ENCODE data around the gene THAP7. TPM values are rescaled to one million over a fixed set of nuclear protein-coding genes. Genes with fewer than 3 reads are reported as not detected.

THAP7 gene
- total RNA-seq, 1 experiment from 2014 or later: 29.1 TPM

DNA sequence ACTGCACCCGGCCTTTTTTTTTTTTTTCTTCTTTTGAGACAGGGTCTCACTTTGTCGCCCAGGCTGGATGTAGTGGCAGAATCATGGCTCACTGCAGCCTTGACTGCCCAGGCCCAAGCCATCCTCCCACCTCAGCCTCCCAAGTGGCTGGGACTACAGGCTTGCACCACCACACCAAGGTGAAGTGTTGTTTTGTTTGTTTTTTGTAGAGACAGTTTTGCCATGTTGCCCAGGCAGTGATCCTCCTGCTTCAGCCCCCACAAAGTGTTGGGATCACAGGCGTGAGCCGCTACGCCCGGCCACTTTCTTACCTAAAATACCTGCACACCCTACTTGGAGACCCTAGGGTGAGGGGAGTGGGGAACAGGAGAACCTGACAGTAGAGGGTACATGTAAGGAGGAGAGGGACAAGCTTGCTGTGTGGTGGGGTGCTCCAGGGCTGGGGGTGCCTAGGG is 39.4 kb downstream of the THAP7 start:
- intact Hi-C loops (cut with micrococcal nuclease; ENCODE audit: unreplicated experiment): no loop called here
- CTCF ChIA-PET: interaction anchor here (1.8 kb wide), 1 partner anchor 10 kb away, joined by 3 read pairs; no protein-coding TSS in a partner anchor

DNA sequence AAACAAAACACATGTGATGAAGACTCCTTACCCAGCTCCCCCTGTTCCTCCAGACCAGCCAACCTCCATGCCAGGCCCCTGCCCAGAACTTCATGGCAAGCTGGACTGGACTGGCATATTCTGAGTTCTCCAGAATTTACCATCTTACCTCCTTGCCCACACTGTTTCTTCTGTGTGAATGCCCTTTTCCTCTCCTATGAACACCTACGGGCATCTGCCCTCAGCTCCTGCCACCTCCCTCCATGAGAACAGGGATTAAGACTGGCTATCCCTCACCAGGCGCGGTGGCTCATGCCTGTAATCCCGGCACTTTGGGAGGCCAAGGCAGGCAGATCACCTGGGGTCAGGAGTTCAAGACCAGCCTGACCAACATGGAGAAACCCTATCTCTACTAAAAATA is 41.3 kb downstream of the THAP7 start:
- H3K27ac Mint-ChIP-seq (ENCODE audit: unreplicated experiment): no peak overlapping the region
- H3K4me1 Mint-ChIP-seq (ENCODE audit: low read depth, unreplicated experiment): no peaks in the 10 kb centered on the region
- H3K4me3 ChIP-seq (ENCODE audit: low read depth, low read length): no peak overlapping the region
- no TSS peak for BruUV-seq (replicated peaks)
- no peaks in the 10 kb centered on the region for H3K27me3 ChIP-seq (replicated peaks; ENCODE audit: control insufficient read depth, insufficient read depth, low read length)
- no peak overlapping the region for H3K4me3 Mint-ChIP-seq (ENCODE audit: unreplicated experiment)
- no peaks in the 10 kb centered on the region for H3K9me3 ChIP-seq
- peaks cover 17% of the 10 kb centered on the region for H3K4me1 ChIP-seq
- no peaks in the 10 kb centered on the region for H3K27me3 Mint-ChIP-seq (ENCODE audit: insufficient read depth, unreplicated experiment)
- H3K36me3 Mint-ChIP-seq (ENCODE audit: insufficient read depth, unreplicated experiment): peaks cover 24% of the 10 kb centered on the region
- ChIA-PET POLR2A (no interaction called here), CTCF (interaction anchor here (1.8 kb wide), 1 partner anchor 8 kb away, joined by 3 read pairs; no protein-coding TSS in a partner anchor)
- TF ChIP-seq, protein P1, sequence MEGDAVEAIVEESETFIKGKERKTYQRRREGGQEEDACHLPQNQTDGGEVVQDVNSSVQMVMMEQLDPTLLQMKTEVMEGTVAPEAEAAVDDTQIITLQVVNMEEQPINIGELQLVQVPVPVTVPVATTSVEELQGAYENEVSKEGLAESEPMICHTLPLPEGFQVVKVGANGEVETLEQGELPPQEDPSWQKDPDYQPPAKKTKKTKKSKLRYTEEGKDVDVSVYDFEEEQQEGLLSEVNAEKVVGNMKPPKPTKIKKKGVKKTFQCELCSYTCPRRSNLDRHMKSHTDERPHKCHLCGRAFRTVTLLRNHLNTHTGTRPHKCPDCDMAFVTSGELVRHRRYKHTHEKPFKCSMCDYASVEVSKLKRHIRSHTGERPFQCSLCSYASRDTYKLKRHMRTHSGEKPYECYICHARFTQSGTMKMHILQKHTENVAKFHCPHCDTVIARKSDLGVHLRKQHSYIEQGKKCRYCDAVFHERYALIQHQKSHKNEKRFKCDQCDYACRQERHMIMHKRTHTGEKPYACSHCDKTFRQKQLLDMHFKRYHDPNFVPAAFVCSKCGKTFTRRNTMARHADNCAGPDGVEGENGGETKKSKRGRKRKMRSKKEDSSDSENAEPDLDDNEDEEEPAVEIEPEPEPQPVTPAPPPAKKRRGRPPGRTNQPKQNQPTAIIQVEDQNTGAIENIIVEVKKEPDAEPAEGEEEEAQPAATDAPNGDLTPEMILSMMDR (IDR thresholded peaks at IDR 0.05; ENCODE audit: insufficient read depth in 1 of 2, low read depth in 1 of 2, low read length in 1 of 2, severe bottlenecking in 1 of 2, unreplicated experiment in 1 of 2): no peak
- H3K36me3 ChIP-seq (ENCODE audit: control insufficient read depth, insufficient read depth, low read length): no peaks in the 10 kb centered on the region
- intact Hi-C loops (cut with micrococcal nuclease; ENCODE audit: unreplicated experiment): no loop called here
- no peaks in the 10 kb centered on the region for H3K9me3 Mint-ChIP-seq (ENCODE audit: unreplicated experiment)
- no peak for DNase-seq

More for the DNA sequence above, 39.4 kb downstream of the THAP7 start:
- POLR2A ChIA-PET: interaction anchor here (0.7 kb wide), 1 partner anchor 20 kb away, joined by 11 read pairs; no protein-coding TSS in a partner anchor
- no peak overlapping the region for H3K4me3 Mint-ChIP-seq (ENCODE audit: unreplicated experiment)
- no peak for DNase-seq
- H3K27me3 Mint-ChIP-seq (ENCODE audit: insufficient read depth, unreplicated experiment): no peaks in the 10 kb centered on the region
- Histone ChIP-seq H3K4me1 (0 out of 2 replicates have a peak, but pooled peaks cover 5% of the 10 kb centered on the region), H3K9me3 (no peaks in the 10 kb centered on the region), H3K27me3 (replicated peaks; ENCODE audit: control insufficient read depth, insufficient read depth, low read length) (no peaks in the 10 kb centered on the region), H3K4me3 (ENCODE audit: low read depth, low read length) (no peak overlapping the region), H3K36me3 (ENCODE audit: control insufficient read depth, insufficient read depth, low read length) (no peaks in the 10 kb centered on the region)
- BruUV-seq (replicated peaks): no TSS peak
- TF ChIP-seq, protein P1 (IDR thresholded peaks at IDR 0.05; ENCODE audit: insufficient read depth in 1 of 2, low read depth in 1 of 2, low read length in 1 of 2, severe bottlenecking in 1 of 2, unreplicated experiment in 1 of 2): no peak
- H3K36me3 Mint-ChIP-seq (ENCODE audit: insufficient read depth, unreplicated experiment): peaks cover 8% of the 10 kb centered on the region
- H3K27ac Mint-ChIP-seq (ENCODE audit: unreplicated experiment): no peak overlapping the region
- H3K9me3 Mint-ChIP-seq (ENCODE audit: unreplicated experiment): no peaks in the 10 kb centered on the region
- H3K4me1 Mint-ChIP-seq (ENCODE audit: low read depth, unreplicated experiment): no peaks in the 10 kb centered on the region

DNA sequence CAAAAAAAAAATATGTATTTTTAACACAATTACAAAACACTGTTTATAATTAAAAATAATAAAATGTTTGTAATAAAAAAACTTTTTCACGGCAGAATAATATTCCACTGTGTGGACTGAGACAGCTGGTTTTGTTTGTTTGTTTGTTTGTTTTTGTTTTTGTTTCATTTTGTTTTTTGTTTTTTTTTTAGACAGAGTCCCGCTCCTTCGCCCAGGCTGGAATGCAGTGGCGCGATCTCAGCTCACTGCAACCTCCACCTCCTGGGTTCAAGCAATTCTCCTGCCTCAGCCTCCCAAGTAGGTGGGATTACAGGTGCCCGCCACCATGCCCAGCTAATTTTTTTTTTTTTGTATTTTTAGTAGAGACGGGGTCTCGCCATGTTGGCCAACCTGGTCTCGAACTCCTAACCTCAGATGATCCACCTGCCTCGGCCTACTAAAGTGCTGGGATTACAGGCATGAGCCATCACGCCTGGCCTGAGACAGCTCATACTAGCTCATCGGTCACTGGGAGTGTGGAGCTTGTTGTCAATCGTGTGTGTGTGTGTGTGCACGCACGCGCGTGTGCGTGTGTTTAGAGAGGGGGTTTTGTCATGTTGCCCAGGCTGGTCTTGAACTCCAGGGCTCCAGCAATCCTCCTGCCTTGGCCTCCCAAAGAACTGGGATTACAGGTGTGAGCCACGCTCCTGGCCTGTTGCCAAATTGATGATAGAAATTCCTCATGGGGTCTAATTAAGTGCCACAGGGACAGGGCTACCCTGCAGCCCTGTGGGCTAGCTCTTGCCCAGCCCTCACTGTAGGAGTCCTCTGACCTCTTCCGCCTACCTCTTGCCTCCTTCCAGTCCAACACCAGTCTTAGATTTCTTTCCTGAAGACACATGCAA is 42.1 kb downstream of the THAP7 start:
- no peaks in the 10 kb centered on the region for H3K36me3 ChIP-seq (ENCODE audit: control insufficient read depth, insufficient read depth, low read length)
- BruUV-seq (replicated peaks): no TSS peak
- intact Hi-C loops (cut with micrococcal nuclease; ENCODE audit: unreplicated experiment): no loop called here
- no peaks in the 10 kb centered on the region for H3K9me3 ChIP-seq
- no peak overlapping the region for H3K4me3 ChIP-seq (ENCODE audit: low read depth, low read length)
- CTCF ChIA-PET: no interaction called here
- H3K4me1 ChIP-seq: peaks cover 18% of the 10 kb centered on the region
- no peak for DNase-seq
- POLR2A ChIA-PET: no interaction called here
- Mint-ChIP-seq H3K36me3 (ENCODE audit: insufficient read depth, unreplicated experiment) (peaks cover 24% of the 10 kb centered on the region), H3K4me3 (ENCODE audit: unreplicated experiment) (no peak overlapping the region), H3K27ac (ENCODE audit: unreplicated experiment) (no peak overlapping the region), H3K27me3 (ENCODE audit: insufficient read depth, unreplicated experiment) (no peaks in the 10 kb centered on the region), H3K4me1 (ENCODE audit: low read depth, unreplicated experiment) (no peaks in the 10 kb centered on the region), H3K9me3 (ENCODE audit: unreplicated experiment) (no peaks in the 10 kb centered on the region)
- no peaks in the 10 kb centered on the region for H3K27me3 ChIP-seq (replicated peaks; ENCODE audit: control insufficient read depth, insufficient read depth, low read length)
- TF ChIP-seq, protein P1 (IDR thresholded peaks at IDR 0.05; ENCODE audit: insufficient read depth in 1 of 2, low read depth in 1 of 2, low read length in 1 of 2, severe bottlenecking in 1 of 2, unreplicated experiment in 1 of 2): no peak

All from Caco-2 (cell line).